AG04450 (cell line): ENCODE results near the gene ELOF1. TPM values are rescaled to one million over a fixed set of nuclear protein-coding genes. Genes with fewer than 3 reads are reported as not detected.

Source experiments
- CTCF ChIA-PET: fragments of 300-600, 350-600 bp; formaldehyde crosslinking; extraction: SDS; loops from one replicate; lab custom pipeline; 2022; ENCODE audit warnings: antibody characterized with exemption, inconsistent platforms; lab: Charles Lee
- POLR2A ChIA-PET: fragments of 350-600 bp; formaldehyde crosslinking; extraction: SDS; loops from one replicate; lab custom pipeline; 2021; ENCODE audit warnings: antibody characterized with exemption, inconsistent platforms; lab: Yijun Ruan, JAX
- DNase-seq: peaks from one replicate; pipeline ENCODE4 v3.0.0-alpha.2; 2011; ENCODE audit warnings: low read depth, low spot score
- H3K27ac ChIP-seq: one replicate; pipeline ENCODE4 v1.5.1; 2012; ENCODE audit warnings: low read depth, low read length, control low read depth
- H3K27me3 ChIP-seq: one replicate; pipeline ENCODE4 v1.6.0; 2012; ENCODE audit warnings: low read length; ENCODE audit not compliant: control insufficient read depth, insufficient read depth
- H3K4me3 ChIP-seq: 2 replicates; pipeline ENCODE4 v1.5.1; 2011; ENCODE audit warnings: mild to moderate bottlenecking, low read depth, low read length, control low read depth
- H3K9me3 ChIP-seq: 2 replicates; pipeline ENCODE4 v1.5.1; 2012; ENCODE audit warnings: low read length; ENCODE audit not compliant: control insufficient read depth, insufficient read depth
- polyA plus RNA-seq: library from polyadenylated mRNA; depleted of rRNA; stranded (reverse); fragments of >200 nt; gene quantifications from 2 replicates; pipeline ENCODE4 v1.2.3, GENCODE V29; 2011
- TF ChIP-seq, protein P1 (sequence below): IDR thresholded peaks from 2 replicates; pipeline ENCODE4 v1.5.1; 2011; ENCODE audit warnings: low read depth, low read length, control low read depth, inconsistent platforms

ELOF1 gene
- polyA plus RNA-seq, 1 experiment: 51.7 TPM

DNA sequence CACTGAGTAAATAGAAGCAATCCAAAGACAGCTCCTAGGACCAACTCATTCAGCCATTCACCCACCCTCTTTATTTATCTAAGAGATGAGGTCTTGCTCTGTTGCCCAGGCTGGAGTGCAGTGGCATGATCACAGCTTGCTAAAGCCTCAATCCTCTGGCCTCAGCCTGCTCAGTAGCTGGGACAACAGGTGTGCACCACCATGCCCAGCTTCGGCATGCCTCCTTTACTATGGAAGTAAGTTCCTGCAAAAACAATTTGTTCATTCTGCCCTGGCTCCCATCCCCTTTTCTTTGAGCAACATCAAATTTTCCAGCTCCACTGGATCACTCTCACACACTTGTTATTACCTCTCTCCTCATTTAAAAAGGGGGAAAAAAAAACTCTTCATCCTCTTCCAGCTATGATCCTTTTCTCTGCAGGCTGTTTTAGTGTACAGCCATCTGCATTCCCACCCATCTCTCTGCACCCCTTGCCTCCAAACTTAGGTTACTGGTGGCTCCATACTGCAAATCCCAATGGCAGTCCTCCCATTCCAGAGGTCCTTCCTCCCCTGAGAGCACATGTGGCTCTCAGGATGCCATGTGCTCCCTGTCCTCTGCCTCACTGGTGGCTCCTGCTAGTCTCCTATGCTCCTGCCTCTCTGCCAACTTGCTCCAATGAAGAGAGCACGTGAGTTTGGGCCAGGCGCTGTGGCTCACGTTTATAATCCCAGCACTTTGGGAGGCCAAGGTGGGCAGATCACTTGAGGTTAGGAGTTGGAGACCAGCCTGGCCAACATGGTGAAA lies 2.2 kb downstream of the ELOF1 start:
- CTCF ChIA-PET: interaction anchor here (2.0 kb wide), 1 partner anchor 21 kb away, joined by 7 read pairs; no protein-coding TSS in a partner anchor
- DNase-seq: no peak
- Histone ChIP-seq H3K4me3 (no peak overlapping the region), H3K27ac (no peak overlapping the region), H3K27me3 (no peaks in the 10 kb centered on the region), H3K9me3 (no peaks in the 10 kb centered on the region; the same call in 1 of the 2 replicates)
- POLR2A ChIA-PET: interaction anchor here (0.6 kb wide), 1 partner anchor 13 kb away, joined by 7 read pairs; no protein-coding TSS in a partner anchor
- TF ChIP-seq, protein P1, sequence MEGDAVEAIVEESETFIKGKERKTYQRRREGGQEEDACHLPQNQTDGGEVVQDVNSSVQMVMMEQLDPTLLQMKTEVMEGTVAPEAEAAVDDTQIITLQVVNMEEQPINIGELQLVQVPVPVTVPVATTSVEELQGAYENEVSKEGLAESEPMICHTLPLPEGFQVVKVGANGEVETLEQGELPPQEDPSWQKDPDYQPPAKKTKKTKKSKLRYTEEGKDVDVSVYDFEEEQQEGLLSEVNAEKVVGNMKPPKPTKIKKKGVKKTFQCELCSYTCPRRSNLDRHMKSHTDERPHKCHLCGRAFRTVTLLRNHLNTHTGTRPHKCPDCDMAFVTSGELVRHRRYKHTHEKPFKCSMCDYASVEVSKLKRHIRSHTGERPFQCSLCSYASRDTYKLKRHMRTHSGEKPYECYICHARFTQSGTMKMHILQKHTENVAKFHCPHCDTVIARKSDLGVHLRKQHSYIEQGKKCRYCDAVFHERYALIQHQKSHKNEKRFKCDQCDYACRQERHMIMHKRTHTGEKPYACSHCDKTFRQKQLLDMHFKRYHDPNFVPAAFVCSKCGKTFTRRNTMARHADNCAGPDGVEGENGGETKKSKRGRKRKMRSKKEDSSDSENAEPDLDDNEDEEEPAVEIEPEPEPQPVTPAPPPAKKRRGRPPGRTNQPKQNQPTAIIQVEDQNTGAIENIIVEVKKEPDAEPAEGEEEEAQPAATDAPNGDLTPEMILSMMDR: no peak

DNA sequence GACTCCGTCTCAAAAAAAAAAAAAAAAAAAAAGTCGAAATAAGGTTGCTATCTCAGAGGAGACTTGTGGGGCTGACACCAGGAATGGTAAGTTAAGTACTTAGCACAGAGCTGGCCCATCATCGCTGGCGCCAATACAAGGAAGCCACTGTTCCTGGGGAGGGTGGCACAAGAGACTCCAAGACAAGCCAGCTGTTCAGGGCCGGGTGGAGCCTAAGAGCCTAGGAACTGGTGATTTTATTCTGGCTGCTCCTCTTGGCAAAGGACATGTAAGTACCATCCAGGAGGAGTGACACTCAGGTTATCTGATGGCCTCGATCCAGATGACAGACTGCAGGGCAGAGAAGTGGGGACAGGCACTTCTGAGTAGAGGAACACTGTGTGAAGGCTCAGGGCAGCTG lies 3.8 kb downstream of the ELOF1 start:
- DNase-seq: no peak
- H3K27me3 ChIP-seq: no peaks in the 10 kb centered on the region
- H3K4me3 ChIP-seq: no peak overlapping the region
- CTCF ChIA-PET: interaction anchor here (0.7 to 2.0 kb wide), 2 partner anchors 19 to 413 kb away, joined by 4 to 7 read pairs; no protein-coding TSS in a partner anchor
- TF ChIP-seq, protein P1: no peak
- POLR2A ChIA-PET: interaction anchor here (0.7 kb wide), 1 partner anchor 281 kb away, joined by 7 read pairs; no protein-coding TSS in a partner anchor
- H3K9me3 ChIP-seq: no peaks in the 10 kb centered on the region; the same call in 1 of the 2 replicates
- no peak overlapping the region for H3K27ac ChIP-seq

DNA sequence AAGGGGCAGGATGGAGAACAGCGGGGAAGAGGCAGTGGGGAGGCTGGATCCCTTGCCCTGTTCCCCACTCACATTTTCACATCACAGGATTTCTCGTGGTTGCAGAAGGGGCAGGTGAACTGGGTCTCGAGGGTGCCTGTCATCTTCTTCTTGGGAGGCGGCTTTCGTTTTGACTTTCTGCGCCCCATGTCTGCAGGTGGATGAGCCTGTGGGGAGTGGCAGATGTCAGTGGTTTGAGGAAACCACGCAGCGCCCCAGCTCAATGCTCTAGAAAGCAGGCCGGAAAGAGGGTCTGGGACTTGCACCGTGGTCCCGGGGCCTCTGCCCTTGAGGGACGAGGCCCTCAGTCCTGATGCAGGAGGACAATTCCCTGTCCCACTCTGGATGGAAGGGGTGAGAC lies 4.9 kb downstream of the ELOF1 start:
- H3K27ac ChIP-seq: no peak overlapping the region
- ChIA-PET POLR2A (no interaction called here), CTCF (no interaction called here)
- DNase-seq: no peak
- H3K4me3 ChIP-seq: no peak overlapping the region
- H3K9me3 ChIP-seq: no peaks in the 10 kb centered on the region; the same call in 1 of the 2 replicates
- TF ChIP-seq, protein P1: no peak
- H3K27me3 ChIP-seq: no peaks in the 10 kb centered on the region

DNA sequence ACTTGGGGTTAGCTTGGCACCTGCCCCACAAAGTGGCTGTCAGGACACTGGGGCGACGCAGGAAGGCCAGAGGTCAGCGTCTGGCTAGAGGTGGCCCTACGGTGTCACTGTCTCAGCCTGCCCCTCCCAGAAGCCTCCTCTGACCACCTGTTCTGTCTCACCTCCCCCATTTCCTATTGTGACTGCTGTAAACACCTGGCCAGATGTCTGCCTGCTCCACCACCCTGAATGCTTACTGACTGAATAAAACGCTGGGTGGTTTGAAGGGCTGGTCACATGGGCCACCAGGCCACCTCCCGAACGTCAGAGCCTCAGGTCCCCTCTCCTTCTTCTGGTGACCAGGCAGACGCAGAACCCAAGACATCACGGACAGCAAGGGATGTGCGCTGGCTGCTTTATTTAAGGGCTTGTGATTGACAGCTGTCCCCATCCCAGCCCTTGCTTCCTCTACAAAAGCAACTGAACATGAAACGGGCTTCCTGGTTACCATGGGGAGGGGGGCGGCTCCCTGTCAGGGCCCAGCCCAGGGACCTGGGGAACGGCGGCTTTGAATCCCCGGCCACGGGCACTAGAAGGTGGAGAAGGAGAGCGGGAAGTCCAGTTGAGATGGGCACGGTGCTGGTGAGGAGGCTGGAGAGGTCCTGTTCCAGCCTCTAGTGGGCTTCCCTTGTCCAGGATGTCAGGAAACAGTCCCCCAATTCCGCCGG lies 6.2 kb downstream of the ELOF1 start:
- H3K4me3 ChIP-seq: no peak overlapping the region
- H3K27ac ChIP-seq: no peak overlapping the region
- CTCF ChIA-PET: interaction anchor here (0.9 kb wide), 1 partner anchor 70 kb away, joined by 3 read pairs; no protein-coding TSS in a partner anchor
- H3K9me3 ChIP-seq: no peaks in the 10 kb centered on the region
- POLR2A ChIA-PET: no interaction called here
- TF ChIP-seq, protein P1: no peak
- H3K27me3 ChIP-seq: no peaks in the 10 kb centered on the region
- no peak for DNase-seq
